ENCODE results near the gene ETV3L.

- TF ChIP-seq CTCF (IDR thresholded peaks at IDR 0.05) (no peak), POLR2AphosphoS5 (IDR thresholded peaks at IDR 0.05; ENCODE audit: insufficient read depth in 1 of 2, low read depth in 1 of 2) (no peak), POLR2A (IDR thresholded peaks at IDR 0.05) (no peak)
Measured at GRCh38 chr1:157140063-157140588, 40.5 kb upstream of the ETV3L start.
